ENCODE results near the gene DHX32. TPM values are rescaled to one million over a fixed set of nuclear protein-coding genes. Genes with fewer than 3 reads are reported as not detected.

The DHX32 gene
- polyA plus RNA-seq, 1 donor (not counting 4 experiments of a cell fraction or from before 2014, with no cell fraction given): 48.3 TPM

GRCh38 chr10:125817337-125817946, 63.6 kb downstream of the DHX32 start:
- Histone ChIP-seq H3K9me1 (ENCODE audit: control insufficient read depth, extremely low read depth, insufficient read depth, low read length) (no peaks in the 10 kb centered on the region), H3K79me2 (ENCODE audit: control insufficient read depth, insufficient read depth, low read length) (peaks cover 11% of the 10 kb centered on the region), H3K9ac (ENCODE audit: control insufficient read depth, extremely low read depth, insufficient read depth, low read length) (no peak overlapping the region), H3K4me2 (ENCODE audit: control insufficient read depth, extremely low read depth, insufficient read depth, low read depth, low read length) (no peak overlapping the region), H3K4me3 (ENCODE audit: control insufficient read depth in 2 of 3, extremely low read depth in 1 of 3, insufficient read depth in 2 of 3, low read depth in 1 of 3, low read length in 3 of 3) (no peak overlapping the region), H3K27ac (ENCODE audit: control insufficient read depth, insufficient read depth, low read length) (no peak overlapping the region), H3K4me1 (ENCODE audit: control insufficient read depth, extremely low read depth, insufficient read depth, low read length) (peaks cover 4% of the 10 kb centered on the region), H3K36me3 (ENCODE audit: control insufficient read depth in 2 of 2, extremely low read depth in 1 of 2, insufficient read depth in 2 of 2, low read length in 2 of 2) (peaks cover 17 to 19% of the 10 kb centered on the region in 2 experiments), H3K27me3 (ENCODE audit: control insufficient read depth, extremely low read depth, insufficient read depth, low read length) (no peaks in the 10 kb centered on the region), H4K20me1 (ENCODE audit: control insufficient read depth, extremely low read depth, insufficient read depth, low read length) (no peaks in the 10 kb centered on the region), H3K9me3 (ENCODE audit: control insufficient read depth, low read depth, low read length) (no peaks in the 10 kb centered on the region), H2AFZ (ENCODE audit: control insufficient read depth, low read length) (no peak overlapping the region)
- no peak for DNase-seq (ENCODE audit: low read depth, low spot score)
- no peak for FAIRE-seq
- dilution Hi-C loops (cut with MboI; ENCODE audit: extremely low pct_ligation_motif_present, low sequenced_read_pairs): no loop called here
- TF ChIP-seq, protein P1, sequence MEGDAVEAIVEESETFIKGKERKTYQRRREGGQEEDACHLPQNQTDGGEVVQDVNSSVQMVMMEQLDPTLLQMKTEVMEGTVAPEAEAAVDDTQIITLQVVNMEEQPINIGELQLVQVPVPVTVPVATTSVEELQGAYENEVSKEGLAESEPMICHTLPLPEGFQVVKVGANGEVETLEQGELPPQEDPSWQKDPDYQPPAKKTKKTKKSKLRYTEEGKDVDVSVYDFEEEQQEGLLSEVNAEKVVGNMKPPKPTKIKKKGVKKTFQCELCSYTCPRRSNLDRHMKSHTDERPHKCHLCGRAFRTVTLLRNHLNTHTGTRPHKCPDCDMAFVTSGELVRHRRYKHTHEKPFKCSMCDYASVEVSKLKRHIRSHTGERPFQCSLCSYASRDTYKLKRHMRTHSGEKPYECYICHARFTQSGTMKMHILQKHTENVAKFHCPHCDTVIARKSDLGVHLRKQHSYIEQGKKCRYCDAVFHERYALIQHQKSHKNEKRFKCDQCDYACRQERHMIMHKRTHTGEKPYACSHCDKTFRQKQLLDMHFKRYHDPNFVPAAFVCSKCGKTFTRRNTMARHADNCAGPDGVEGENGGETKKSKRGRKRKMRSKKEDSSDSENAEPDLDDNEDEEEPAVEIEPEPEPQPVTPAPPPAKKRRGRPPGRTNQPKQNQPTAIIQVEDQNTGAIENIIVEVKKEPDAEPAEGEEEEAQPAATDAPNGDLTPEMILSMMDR (optimal IDR thresholded peaks at IDR 0.05 in 1 of 3, IDR thresholded peaks at IDR 0.05 in 1 of 3, conservative IDR thresholded peaks at IDR 0.05 in 1 of 3; ENCODE audit: extremely low read depth in 1 of 3, insufficient read depth in 2 of 3, low read length in 3 of 3): no peak
- TF ChIP-seq EZH2 (IDR thresholded peaks at IDR 0.05; ENCODE audit: low read length): no peak

GRCh38 chr10:125816548-125816947, 64.5 kb downstream of the DHX32 start:
- H3K4me1 ChIP-seq (ENCODE audit: control insufficient read depth, extremely low read depth, insufficient read depth, low read length): no peaks in the 10 kb centered on the region
- H2AFZ ChIP-seq (ENCODE audit: control insufficient read depth, low read length): no peak overlapping the region
- dilution Hi-C loops (cut with MboI; ENCODE audit: extremely low pct_ligation_motif_present, low sequenced_read_pairs): no loop called here
- H3K9me3 ChIP-seq (ENCODE audit: control insufficient read depth, low read depth, low read length): no peaks in the 10 kb centered on the region
- H3K27ac ChIP-seq (ENCODE audit: control insufficient read depth, insufficient read depth, low read length): no peak overlapping the region
- DNase-seq (ENCODE audit: low read depth, low spot score) (no peak), FAIRE-seq (no peak)
- H3K9me1 ChIP-seq (ENCODE audit: control insufficient read depth, extremely low read depth, insufficient read depth, low read length): no peaks in the 10 kb centered on the region
- H4K20me1 ChIP-seq (ENCODE audit: control insufficient read depth, extremely low read depth, insufficient read depth, low read length): no peaks in the 10 kb centered on the region
- no peak overlapping the region for H3K9ac ChIP-seq (ENCODE audit: control insufficient read depth, extremely low read depth, insufficient read depth, low read length)
- H3K27me3 ChIP-seq (ENCODE audit: control insufficient read depth, extremely low read depth, insufficient read depth, low read length): no peaks in the 10 kb centered on the region
- peaks cover 18 to 19% of the 10 kb centered on the region in 2 experiments for H3K36me3 ChIP-seq (ENCODE audit: control insufficient read depth in 2 of 2, extremely low read depth in 1 of 2, insufficient read depth in 2 of 2, low read length in 2 of 2)
- H3K4me3 ChIP-seq (ENCODE audit: control insufficient read depth in 2 of 3, extremely low read depth in 1 of 3, insufficient read depth in 2 of 3, low read depth in 1 of 3, low read length in 3 of 3): no peak overlapping the region
- H3K79me2 ChIP-seq (ENCODE audit: control insufficient read depth, insufficient read depth, low read length): peaks cover 7% of the 10 kb centered on the region
- TF ChIP-seq, protein P1 (optimal IDR thresholded peaks at IDR 0.05 in 1 of 3, IDR thresholded peaks at IDR 0.05 in 1 of 3, conservative IDR thresholded peaks at IDR 0.05 in 1 of 3; ENCODE audit: extremely low read depth in 1 of 3, insufficient read depth in 2 of 3, low read length in 3 of 3): no peak
- TF ChIP-seq EZH2 (IDR thresholded peaks at IDR 0.05; ENCODE audit: low read length): no peak
- H3K4me2 ChIP-seq (ENCODE audit: control insufficient read depth, extremely low read depth, insufficient read depth, low read depth, low read length): no peak overlapping the region
